RWPE2 (cell line): ENCODE data around the gene TUFT1.
"Not testable (repeated sequence)": the region's sequence is repeated elsewhere in the genome, so short reads cannot be mapped to it uniquely, and the experiment has no call there.

Source experiments
- ATAC-seq: fragments of 200-7000 bp; cut with Tn5 transposase; 3 replicates; pipeline ENCODE4 v1.9.1; 2021; ENCODE audit warnings: low read depth
- DNase-seq: peaks from one replicate; pipeline ENCODE4 v3.0.0-alpha.2; 2020; ENCODE audit warnings: low spot score
- H3K27ac ChIP-seq: fragments of 450-650 bp; 2 replicates; pipeline ENCODE4 v1.5.1; 2017; ENCODE audit warnings: mild to moderate bottlenecking; ENCODE audit not compliant: poor library complexity, severe bottlenecking
- H3K27me3 ChIP-seq: fragments of 250-450 bp; sonication (Bioruptor Pico); 2 replicates; pipeline ENCODE4 v1.5.1; 2021; ENCODE audit warnings: mild to moderate bottlenecking, moderate library complexity; ENCODE audit not compliant: insufficient read depth, poor library complexity, severe bottlenecking
- H3K36me3 ChIP-seq: fragments of 250-450 bp; sonication (Bioruptor Pico); 2 replicates; pipeline ENCODE4 v1.5.1; 2020; ENCODE audit warnings: low read depth, mild to moderate bottlenecking, moderate library complexity
- H3K4me1 ChIP-seq: fragments of 250-450 bp; sonication (Bioruptor Pico); 2 replicates; pipeline ENCODE4 v1.5.1; 2021; ENCODE audit warnings: mild to moderate bottlenecking, moderate library complexity; ENCODE audit not compliant: insufficient read depth, poor library complexity, severe bottlenecking
- H3K4me3 ChIP-seq: fragments of 250-450 bp; sonication (Bioruptor Pico); 2 replicates; pipeline ENCODE4 v1.5.1; 2021; ENCODE audit warnings: mild to moderate bottlenecking, moderate library complexity; ENCODE audit not compliant: severe bottlenecking
- H3K9me3 ChIP-seq: fragments of 250-450 bp; sonication (Bioruptor Pico); 2 replicates; pipeline ENCODE4 v1.5.1; 2021; ENCODE audit warnings: mild to moderate bottlenecking, moderate library complexity; ENCODE audit not compliant: severe bottlenecking
- TF ChIP-seq, protein P1 (sequence below): fragments of 450-650 bp; IDR thresholded peaks from one replicate; pipeline ENCODE4 v1.5.1; 2017; ENCODE audit warnings: mild to moderate bottlenecking, moderate library complexity; ENCODE audit not compliant: poor library complexity, severe bottlenecking

Gene TUFT1

DNA sequence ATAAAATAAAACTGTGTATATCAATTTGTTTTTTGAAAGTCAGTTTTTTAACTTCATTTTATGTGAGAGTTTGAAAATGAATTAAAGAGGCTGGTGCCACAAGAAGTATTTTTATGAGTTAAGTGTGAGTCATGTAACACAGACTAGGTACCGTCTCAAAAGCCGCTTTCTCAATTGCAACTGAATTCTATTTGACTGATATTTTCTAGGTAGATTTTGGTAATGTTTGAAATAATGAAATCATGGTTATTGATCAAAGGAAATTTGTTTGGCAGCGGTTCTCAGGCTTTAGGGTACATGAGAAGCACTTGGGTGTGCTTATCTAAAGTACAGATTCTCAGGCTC lies 76.4 kb downstream of the TUFT1 start:
- peak overlapping the region; percentile 69 for H3K27ac ChIP-seq
- H3K36me3 ChIP-seq = peaks cover 1% of the 10 kb centered on the region; the same call in 1 of the 2 replicates
- ATAC-seq = no peak
- H3K4me3 ChIP-seq = no peak overlapping the region
- DNase-seq = no peak
- H3K4me1 ChIP-seq = peaks cover 43% of the 10 kb centered on the region
- TF ChIP-seq, protein P1, sequence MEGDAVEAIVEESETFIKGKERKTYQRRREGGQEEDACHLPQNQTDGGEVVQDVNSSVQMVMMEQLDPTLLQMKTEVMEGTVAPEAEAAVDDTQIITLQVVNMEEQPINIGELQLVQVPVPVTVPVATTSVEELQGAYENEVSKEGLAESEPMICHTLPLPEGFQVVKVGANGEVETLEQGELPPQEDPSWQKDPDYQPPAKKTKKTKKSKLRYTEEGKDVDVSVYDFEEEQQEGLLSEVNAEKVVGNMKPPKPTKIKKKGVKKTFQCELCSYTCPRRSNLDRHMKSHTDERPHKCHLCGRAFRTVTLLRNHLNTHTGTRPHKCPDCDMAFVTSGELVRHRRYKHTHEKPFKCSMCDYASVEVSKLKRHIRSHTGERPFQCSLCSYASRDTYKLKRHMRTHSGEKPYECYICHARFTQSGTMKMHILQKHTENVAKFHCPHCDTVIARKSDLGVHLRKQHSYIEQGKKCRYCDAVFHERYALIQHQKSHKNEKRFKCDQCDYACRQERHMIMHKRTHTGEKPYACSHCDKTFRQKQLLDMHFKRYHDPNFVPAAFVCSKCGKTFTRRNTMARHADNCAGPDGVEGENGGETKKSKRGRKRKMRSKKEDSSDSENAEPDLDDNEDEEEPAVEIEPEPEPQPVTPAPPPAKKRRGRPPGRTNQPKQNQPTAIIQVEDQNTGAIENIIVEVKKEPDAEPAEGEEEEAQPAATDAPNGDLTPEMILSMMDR = no peak
- H3K9me3 ChIP-seq = no peaks in the 10 kb centered on the region
- no peaks in the 10 kb centered on the region for H3K27me3 ChIP-seq

DNA sequence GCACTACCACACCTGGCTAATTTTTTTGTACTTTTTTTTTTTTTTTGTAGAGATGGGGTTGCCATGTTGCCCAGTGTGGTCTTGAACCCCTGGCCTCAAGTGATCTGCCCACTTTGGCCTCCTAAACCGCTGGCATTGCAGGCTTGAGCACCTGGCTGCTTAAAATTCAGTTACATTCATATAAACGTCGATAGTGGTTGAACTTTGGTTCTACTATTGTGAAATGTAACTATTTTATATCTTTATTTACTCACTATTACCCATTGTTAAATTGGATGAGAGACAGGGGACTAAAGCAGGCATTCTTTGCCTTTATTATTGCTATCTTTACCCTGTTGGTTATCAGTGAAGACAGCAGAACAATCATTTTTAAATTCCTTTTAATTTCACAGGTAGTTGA lies 77.9 kb downstream of the TUFT1 start:
- peaks cover 5% of the 10 kb centered on the region; the same call in 1 of the 2 replicates for H3K36me3 ChIP-seq
- ATAC-seq (no peak), DNase-seq (no peak)
- H3K4me1 ChIP-seq = peaks cover 41% of the 10 kb centered on the region
- H3K27me3 ChIP-seq = no peaks in the 10 kb centered on the region
- TF ChIP-seq, protein P1 = no peak
- H3K27ac ChIP-seq = no peak overlapping the region
- H3K4me3 ChIP-seq = no peak overlapping the region
- H3K9me3 ChIP-seq = no peaks in the 10 kb centered on the region

DNA sequence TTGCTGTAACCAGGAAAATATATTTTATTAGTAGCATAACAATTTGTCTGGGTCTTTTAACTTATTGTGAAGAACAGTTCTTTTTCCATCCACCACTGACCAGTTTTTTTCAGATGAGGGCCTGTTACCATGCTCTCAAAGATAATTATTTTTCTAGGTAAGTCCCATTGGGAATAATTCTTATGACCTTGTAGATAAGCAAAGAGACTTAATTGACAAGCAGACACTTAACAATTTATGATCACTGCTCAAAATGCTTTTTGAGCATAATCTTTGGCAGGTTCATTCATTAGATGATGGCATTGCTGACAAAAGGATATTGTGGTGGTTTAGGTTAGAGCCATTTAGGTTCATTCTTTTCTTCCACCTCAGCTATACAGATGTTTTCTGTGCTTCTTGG lies 78.4 kb downstream of the TUFT1 start:
- TF ChIP-seq, protein P1 = no peak
- Histone ChIP-seq H3K27ac (no peak overlapping the region), H3K9me3 (no peaks in the 10 kb centered on the region), H3K4me3 (no peak overlapping the region), H3K36me3 (peaks cover 5% of the 10 kb centered on the region; the same call in 1 of the 2 replicates), H3K27me3 (no peaks in the 10 kb centered on the region), H3K4me1 (peaks cover 39% of the 10 kb centered on the region)
- ATAC-seq (no peak), DNase-seq (no peak)

DNA sequence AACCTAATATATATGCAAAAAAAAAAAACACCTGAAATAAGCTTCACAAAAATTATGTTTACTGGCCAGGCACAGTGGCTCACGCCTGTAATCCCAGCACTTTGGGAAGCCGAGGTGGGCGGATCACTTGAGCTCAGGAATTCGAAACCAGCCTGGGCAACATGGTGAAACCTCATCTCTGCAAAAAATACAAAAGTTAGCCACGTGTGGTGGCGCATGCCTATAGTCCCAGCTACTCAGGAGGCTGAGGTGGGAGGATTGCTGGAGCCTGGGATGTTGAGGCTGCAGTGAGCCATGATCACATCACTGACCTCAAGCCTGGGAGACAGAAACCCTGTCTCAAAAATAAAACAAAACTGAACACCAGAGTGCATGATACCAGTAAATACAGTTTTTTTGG lies 78.9 kb downstream of the TUFT1 start:
- not testable (repeated sequence) for H3K4me3 ChIP-seq, ATAC-seq, H3K27me3 ChIP-seq, H3K36me3 ChIP-seq, H3K9me3 ChIP-seq, DNase-seq
- H3K27ac ChIP-seq = peak overlapping the region; percentile 12
- peaks cover 37% of the 10 kb centered on the region for H3K4me1 ChIP-seq

DNA sequence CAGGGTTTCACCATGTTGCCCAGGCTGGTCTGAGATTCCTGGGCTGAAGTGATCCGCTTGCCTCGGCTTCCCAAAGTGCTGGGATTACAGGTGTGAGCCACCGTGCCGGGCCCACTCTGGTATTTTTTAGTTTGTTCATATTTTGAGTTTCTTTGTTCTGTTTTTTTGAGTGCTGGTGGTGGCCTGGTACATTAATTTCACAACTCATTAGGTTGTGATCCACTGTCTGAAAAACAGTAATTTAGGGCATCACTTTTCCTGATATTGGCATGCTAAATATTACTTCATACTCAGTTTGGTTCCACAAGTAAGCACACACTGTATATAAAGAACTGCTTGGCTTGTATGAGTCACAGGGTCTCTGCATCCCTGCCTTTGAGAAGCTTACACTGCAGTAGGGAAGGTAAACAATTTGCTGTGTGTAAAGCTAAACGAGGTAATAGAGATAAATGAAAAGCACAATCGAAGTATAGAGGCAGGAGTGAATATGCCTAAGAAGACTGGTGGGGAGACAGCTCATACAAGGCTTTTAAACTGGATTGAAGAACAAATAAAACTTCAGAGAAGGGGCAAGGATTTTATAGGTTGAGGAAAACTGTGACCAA lies 79.5 kb downstream of the TUFT1 start:
- no peak overlapping the region for H3K4me3 ChIP-seq
- DNase-seq = no peak

More for the DNA sequence above, 79.5 kb downstream of the TUFT1 start:
- ATAC-seq = peak; percentile 91
- H3K4me1 ChIP-seq = peaks cover 37% of the 10 kb centered on the region
- peak overlapping the region; percentile 12 for H3K27ac ChIP-seq
- no peaks in the 10 kb centered on the region for H3K27me3 ChIP-seq
- TF ChIP-seq, protein P1 = no peak
- H3K36me3 ChIP-seq = peaks cover 5% of the 10 kb centered on the region; the same call in 1 of the 2 replicates
- H3K9me3 ChIP-seq = no peaks in the 10 kb centered on the region
